Liver (tissue), 9 donors: Measurements from ENCODE around the gene TMEM40. TPM values are rescaled to one million over a fixed set of nuclear protein-coding genes. Genes with fewer than 3 reads are reported as not detected.

ENCODE experiments used
- DNase-seq: peaks from one replicate; pipeline ENCODE4 v3.0.0-alpha.2; 2017; ENCODE audit warnings: low spot score
- H3K27ac ChIP-seq, 2 donors: one replicate each; pipeline ENCODE4 v1.7.0; 2013; ENCODE audit warnings: inconsistent platforms in 2 of 2, low read length in 2 of 2, control low read depth in 1 of 2, low read depth in 1 of 2, mild to moderate bottlenecking in 1 of 2
- H3K27me3 ChIP-seq, 4 donors: one replicate each; pipeline versions ENCODE4 v1.6.1 to v1.7.0; 2013; ENCODE audit warnings: low read length in 3 of 4, inconsistent platforms in 1 of 4, mild to moderate bottlenecking in 1 of 4, moderate library complexity in 1 of 4; ENCODE audit not compliant: control insufficient read depth in 4 of 4, insufficient read depth in 4 of 4
- H3K36me3 ChIP-seq, 4 donors: one replicate each; pipeline versions ENCODE4 v1.6.1 to v1.7.0; 2013; ENCODE audit warnings: low read length in 3 of 4, mild to moderate bottlenecking in 3 of 4, low read depth in 1 of 4, moderate library complexity in 1 of 4; ENCODE audit not compliant: control insufficient read depth in 4 of 4, insufficient read depth in 3 of 4
- H3K4me1 ChIP-seq, 4 donors: one replicate each; pipeline versions ENCODE4 v1.6.1 to v1.7.0; 2013; ENCODE audit warnings: low read length in 3 of 4, mild to moderate bottlenecking in 3 of 4, moderate library complexity in 1 of 4; ENCODE audit not compliant: control insufficient read depth in 4 of 4, insufficient read depth in 4 of 4
- H3K4me3 ChIP-seq, 3 donors: one replicate each; pipeline versions ENCODE4 v1.6.1 to v1.7.0; 2013; ENCODE audit warnings: low read length in 3 of 3, control low read depth in 1 of 3, low read depth in 1 of 3, mild to moderate bottlenecking in 1 of 3
- H3K9ac ChIP-seq, 2 donors: one replicate each; pipeline ENCODE4 v1.7.0; 2013; ENCODE audit warnings: low read length in 2 of 2, mild to moderate bottlenecking in 2 of 2, moderate library complexity in 2 of 2, control low read depth in 1 of 2, low read depth in 1 of 2
- H3K9me3 ChIP-seq, 4 donors: one replicate each; pipeline versions ENCODE4 v1.6.1 to v1.7.0; 2013; ENCODE audit warnings: low read length in 3 of 4; ENCODE audit not compliant: control insufficient read depth in 4 of 4
- ATF3 ChIP-seq: IDR thresholded peaks from 2 replicates; pipeline ENCODE4 v1.6.1; 2016; ENCODE audit warnings: antibody characterized with exemption
- EGR1 ChIP-seq, 2 donors: IDR thresholded peaks; 2 replicates each; pipeline ENCODE4 v1.6.1; 2016 to 2018; ENCODE audit warnings: antibody characterized with exemption in 2 of 2, low read depth in 2 of 2
- FOXA1 ChIP-seq: IDR thresholded peaks from 2 replicates; pipeline ENCODE4 v1.6.1; 2016; ENCODE audit warnings: antibody characterized with exemption
- FOXA2 ChIP-seq: IDR thresholded peaks from 2 replicates; pipeline ENCODE4 v1.6.1; 2016; ENCODE audit warnings: antibody characterized with exemption
- GABPA ChIP-seq, 2 donors: IDR thresholded peaks in 1 of 2; conservative IDR thresholded peaks in 1 of 2; 2 replicates each; pipeline ENCODE4 v1.6.1; 2016; ENCODE audit warnings: antibody characterized with exemption in 2 of 2, mild to moderate bottlenecking in 1 of 2, moderate library complexity in 1 of 2
- HNF4A ChIP-seq, 2 donors: conservative IDR thresholded peaks; 2 replicates each; pipeline ENCODE4 v1.6.1; 2016; ENCODE audit warnings: antibody characterized with exemption in 2 of 2, mild to moderate bottlenecking in 2 of 2
- HNF4G ChIP-seq: IDR thresholded peaks from 2 replicates; pipeline ENCODE4 v1.6.1; 2016; ENCODE audit warnings: antibody characterized with exemption
- JUND ChIP-seq, 2 donors: IDR thresholded peaks; 2 replicates each; pipeline ENCODE4 v1.6.1; 2016; ENCODE audit warnings: antibody characterized with exemption in 2 of 2
- MAX ChIP-seq: IDR thresholded peaks from 2 replicates; pipeline ENCODE4 v1.6.1; 2016; ENCODE audit warnings: antibody characterized with exemption
- NR2F2 ChIP-seq: IDR thresholded peaks from 2 replicates; pipeline ENCODE4 v1.6.1; 2016; ENCODE audit warnings: antibody characterized with exemption
- RAD21 ChIP-seq, 2 donors: IDR thresholded peaks; 2 replicates each; pipeline ENCODE4 v1.6.1; 2016; ENCODE audit warnings: antibody characterized with exemption in 2 of 2, mild to moderate bottlenecking in 2 of 2
- REST ChIP-seq: IDR thresholded peaks from 2 replicates; pipeline ENCODE4 v1.6.1; 2016; ENCODE audit warnings: antibody characterized with exemption, mild to moderate bottlenecking
- RXRA ChIP-seq, 2 donors: IDR thresholded peaks; 2 replicates each; pipeline ENCODE4 v1.6.1; 2017 to 2018; ENCODE audit warnings: antibody characterized with exemption in 2 of 2, mild to moderate bottlenecking in 1 of 2
- SP1 ChIP-seq: IDR thresholded peaks from 2 replicates; pipeline ENCODE4 v1.6.1; 2018; ENCODE audit warnings: antibody characterized with exemption, mild to moderate bottlenecking
- TAF1 ChIP-seq: conservative IDR thresholded peaks from 2 replicates; pipeline ENCODE4 v1.6.1; 2016; ENCODE audit warnings: antibody characterized with exemption, mild to moderate bottlenecking
- YY1 ChIP-seq: IDR thresholded peaks from 2 replicates; pipeline ENCODE4 v1.6.1; 2016; ENCODE audit warnings: antibody characterized with exemption, mild to moderate bottlenecking
- WGBS: extraction: QIAGEN DNeasy Blood & Tissue Kit; methylation state at CpG from one replicate; pipeline ENCODE4 v1.1.7; 2013; 5-methylcytosine and 5-hydroxymethylcytosine counted together
- polyA plus RNA-seq, 2 donors: library from polyadenylated mRNA; stranded (reverse) in 1 of 2; unstranded in 1 of 2; fragments of 200-250 nt in 1 of 2; fragments of >200 nt in 1 of 2; fragmentation: Nextera tagmentation in 1 of 2; extraction: Ambion mirVana in 1 of 2; gene quantifications; one replicate each; pipeline versions ENCODE4 v1.2.1 to v1.2.3, GENCODE V29; 2013 to 2015
- total RNA-seq, 2 donors: library from RNA; depleted of rRNA; stranded (reverse); fragments of >200 nt; gene quantifications; one replicate each; pipeline ENCODE4 v1.2.3, GENCODE V29; 2014
- TF ChIP-seq, protein P1 (sequence below): fragments of 150-350 bp; IDR thresholded peaks from 2 replicates; pipeline ENCODE4 v1.5.1; 2017; ENCODE audit warnings: improper control_type of control experiment, low read depth, low read length; ENCODE audit not compliant: missing input control
- donor health status: healthy.
- donor health status: healthy.
- donor health status: healthy.
- donor health status: healthy.
- donor health status: healthy.

Gene TMEM40
- total and polyA plus RNA-seq, 4 donors, result 0.57 to 0.79 TPM; not detected in 2

DNA sequence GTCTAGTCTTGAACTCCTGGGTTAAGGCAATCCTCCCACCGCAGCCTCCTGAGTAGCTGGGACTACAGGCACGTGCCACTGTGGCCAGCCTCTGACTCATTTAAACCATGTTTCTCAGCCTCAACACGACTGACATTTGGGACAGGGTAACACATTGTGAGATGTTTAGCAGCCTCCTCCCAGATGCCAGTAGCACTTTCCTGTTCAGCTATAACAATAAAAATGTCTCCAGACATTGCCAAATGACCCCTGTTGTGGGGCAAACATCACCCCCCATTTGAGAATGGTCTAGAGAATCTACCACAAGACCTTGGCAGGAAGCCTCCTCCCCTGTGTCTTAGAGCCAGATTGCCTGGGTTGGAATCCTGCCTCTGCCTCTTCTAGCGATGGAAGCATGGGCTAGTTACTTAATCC lies 8.4 kb downstream of the TMEM40 start:
- H3K27me3 ChIP-seq, result no peaks in the 10 kb centered on the region
- TF ChIP-seq GABPA (IDR thresholded peaks at IDR 0.05 in 1 of 2, conservative IDR thresholded peaks at IDR 0.05 in 1 of 2) (no peak), HNF4G (no peak), FOXA2 (no peak), MAX (no peak), EGR1 (IDR thresholded peaks at IDR 0.05; ENCODE audit: low read depth in 2 of 2) (no peak)
- no peak for DNase-seq
- 84% methylated on average over 4 of the region's 4 CpGs for WGBS
- H3K9ac ChIP-seq, result no peak overlapping the region
- H3K27ac ChIP-seq, result no peak overlapping the region
- H3K4me1 ChIP-seq, result no peaks in the 10 kb centered on the region
- H3K36me3 ChIP-seq, result no peaks in the 10 kb centered on the region
- no peak overlapping the region for H3K4me3 ChIP-seq
- H3K9me3 ChIP-seq, result no peaks in the 10 kb centered on the region

DNA sequence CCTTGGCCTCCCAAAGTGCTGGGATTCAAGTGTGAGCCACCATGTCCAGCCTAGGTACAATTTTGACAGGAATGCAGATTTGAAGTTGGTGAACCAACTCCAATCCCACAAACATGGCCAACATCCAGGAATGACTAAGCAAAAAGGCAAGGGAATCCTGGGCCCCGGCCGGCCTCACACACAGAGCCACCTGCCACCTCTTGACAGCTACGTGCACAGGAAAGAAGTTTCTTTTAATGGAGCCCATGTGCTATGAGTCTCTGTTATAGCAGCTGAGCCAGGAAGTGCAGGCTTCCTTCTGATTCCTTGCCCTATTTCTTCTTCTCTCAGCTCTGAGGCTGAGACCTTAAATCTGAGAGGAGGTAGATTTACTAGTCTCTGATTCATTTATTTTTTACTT lies 8.8 kb downstream of the TMEM40 start:
- no peak for DNase-seq
- Histone ChIP-seq H3K36me3 (no peaks in the 10 kb centered on the region), H3K9ac (no peak overlapping the region), H3K4me3 (no peak overlapping the region), H3K27me3 (no peaks in the 10 kb centered on the region), H3K27ac (no peak overlapping the region), H3K4me1 (no peaks in the 10 kb centered on the region), H3K9me3 (no peaks in the 10 kb centered on the region)
- WGBS, result 56% methylated on average over 3 of the region's 3 CpGs
- TF ChIP-seq FOXA2 (no peak), YY1 (peak; percentile 39)

GRCh38 chr3:12748477-12748876 lies 10.6 kb downstream of the TMEM40 start:
- WGBS, result 91% methylated on average over 5 of the region's 5 CpGs
- Histone ChIP-seq H3K27me3 (no peaks in the 10 kb centered on the region), H3K4me1 (no peaks in the 10 kb centered on the region), H3K9ac (no peak overlapping the region), H3K4me3 (no peak overlapping the region), H3K36me3 (no peaks in the 10 kb centered on the region), H3K9me3 (no peaks in the 10 kb centered on the region), H3K27ac (no peak overlapping the region)
- TF ChIP-seq REST (no peak), TAF1 (no peak), FOXA2 (no peak), JUND (IDR thresholded peaks at IDR 0.05) (no peak)
- no peak for DNase-seq

GRCh38 chr3:12746419-12746818 lies 12.6 kb downstream of the TMEM40 start:
- no peaks in the 10 kb centered on the region for H3K4me1 ChIP-seq
- H3K27ac ChIP-seq, result no peak overlapping the region
- 77% methylated on average over 10 of the region's 10 CpGs for WGBS
- no peaks in the 10 kb centered on the region for H3K27me3 ChIP-seq
- H3K9ac ChIP-seq, result no peak overlapping the region
- no peaks in the 10 kb centered on the region for H3K36me3 ChIP-seq
- no peak overlapping the region for H3K4me3 ChIP-seq
- no peaks in the 10 kb centered on the region for H3K9me3 ChIP-seq
- no peak for DNase-seq
- TF ChIP-seq ATF3 (no peak), FOXA1 (no peak), JUND (IDR thresholded peaks at IDR 0.05) (no peak), MAX (no peak), EGR1 (IDR thresholded peaks at IDR 0.05; ENCODE audit: low read depth in 2 of 2) (no peak), SP1 (no peak), TAF1 (no peak), RXRA (IDR thresholded peaks at IDR 0.05) (no peak), RAD21 (IDR thresholded peaks at IDR 0.05) (no peak), HNF4G (no peak), HNF4A (conservative IDR thresholded peaks at IDR 0.05) (no peak), NR2F2 (no peak)
- TF ChIP-seq, protein P1, sequence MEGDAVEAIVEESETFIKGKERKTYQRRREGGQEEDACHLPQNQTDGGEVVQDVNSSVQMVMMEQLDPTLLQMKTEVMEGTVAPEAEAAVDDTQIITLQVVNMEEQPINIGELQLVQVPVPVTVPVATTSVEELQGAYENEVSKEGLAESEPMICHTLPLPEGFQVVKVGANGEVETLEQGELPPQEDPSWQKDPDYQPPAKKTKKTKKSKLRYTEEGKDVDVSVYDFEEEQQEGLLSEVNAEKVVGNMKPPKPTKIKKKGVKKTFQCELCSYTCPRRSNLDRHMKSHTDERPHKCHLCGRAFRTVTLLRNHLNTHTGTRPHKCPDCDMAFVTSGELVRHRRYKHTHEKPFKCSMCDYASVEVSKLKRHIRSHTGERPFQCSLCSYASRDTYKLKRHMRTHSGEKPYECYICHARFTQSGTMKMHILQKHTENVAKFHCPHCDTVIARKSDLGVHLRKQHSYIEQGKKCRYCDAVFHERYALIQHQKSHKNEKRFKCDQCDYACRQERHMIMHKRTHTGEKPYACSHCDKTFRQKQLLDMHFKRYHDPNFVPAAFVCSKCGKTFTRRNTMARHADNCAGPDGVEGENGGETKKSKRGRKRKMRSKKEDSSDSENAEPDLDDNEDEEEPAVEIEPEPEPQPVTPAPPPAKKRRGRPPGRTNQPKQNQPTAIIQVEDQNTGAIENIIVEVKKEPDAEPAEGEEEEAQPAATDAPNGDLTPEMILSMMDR, result no peak
